Measurements from ENCODE around the gene RSPH1. TPM values are rescaled to one million over a fixed set of nuclear protein-coding genes. Genes with fewer than 3 reads are reported as not detected.

RSPH1 gene
- total and polyA plus RNA-seq, 2 of the 8 experiments (the other 6 are each of a cell fraction or from before 2014, with no cell fraction given), result 0.24 TPM; not detected in 1

DNA sequence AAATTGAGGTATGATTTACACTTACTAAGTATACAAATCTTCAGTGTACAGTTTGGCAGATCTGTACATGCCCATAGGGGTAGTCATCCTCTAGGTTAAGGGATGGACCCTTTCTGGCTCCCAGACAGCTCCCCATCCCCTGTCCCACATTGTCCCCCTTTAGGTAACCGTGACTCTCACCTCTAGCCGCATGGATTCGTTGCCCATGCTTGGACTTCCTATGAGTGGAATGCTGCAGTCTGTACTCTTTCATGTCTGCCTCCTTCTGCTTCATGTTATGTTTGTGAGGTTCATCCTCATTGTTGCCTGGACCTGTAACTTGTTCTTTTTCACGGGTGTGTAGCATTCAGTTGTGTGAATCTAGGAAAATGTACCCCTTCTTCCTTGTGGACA is 37.9 kb upstream of the RSPH1 start:
- Histone ChIP-seq H3K79me2 (ENCODE audit: control insufficient read depth in 1 of 2, insufficient read depth in 2 of 2, low read length in 2 of 2) (no peaks in the 10 kb centered on the region; a peak in 1 of 4 replicates), H3K14ac (ENCODE audit: insufficient read length) (no peak overlapping the region), H3K56ac (replicated peaks; ENCODE audit: insufficient read length, low read depth, low read length) (no peak overlapping the region), H3K27ac (ENCODE audit: low read depth, low read length) (no peak overlapping the region), H4K8ac (ENCODE audit: extremely low read depth, insufficient read depth, low read length) (no peak overlapping the region), H3K23ac (ENCODE audit: insufficient read length) (no peak overlapping the region), H3K9me3 (ENCODE audit: insufficient read depth in 2 of 2, low read depth in 1 of 2, low read length in 1 of 2) (no peaks in the 10 kb centered on the region), H3K36me3 (ENCODE audit: control insufficient read depth in 2 of 4, insufficient read depth in 4 of 4, low read length in 3 of 4) (peaks cover 0 to 6% (median under 1%) of the 10 kb centered on the region in 4 experiments; a peak in 4 of 8 replicates), H3K9ac (replicated peaks in 1 of 4; ENCODE audit: extremely low read depth in 1 of 4, low read depth in 3 of 4, low read length in 3 of 4) (no peak overlapping the region), H2BK15ac (ENCODE audit: low read length) (no peak overlapping the region), H2BK20ac (ENCODE audit: low read length) (no peak overlapping the region), H2BK12ac (ENCODE audit: low read depth, low read length) (no peak overlapping the region), H3K4ac (replicated peaks; ENCODE audit: insufficient read length, low read depth, low read length) (no peak overlapping the region), H4K91ac (replicated peaks; ENCODE audit: insufficient read length, low read length) (no peak overlapping the region), H4K5ac (ENCODE audit: insufficient read length, low read depth, low read length) (no peak overlapping the region), H2AFZ (ENCODE audit: low read length) (no peak overlapping the region), H4K20me1 (replicated peaks in 1 of 2; ENCODE audit: control insufficient read depth in 1 of 2, insufficient read depth in 2 of 2, low read length in 2 of 2) (peaks cover 2 to 5% of the 10 kb centered on the region in 2 experiments), H3K4me1 (replicated peaks in 1 of 4; ENCODE audit: control insufficient read depth in 3 of 4, insufficient read depth in 4 of 4, low read length in 3 of 4) (peaks cover 0 to 7% (median 1%) of the 10 kb centered on the region in 4 experiments; a peak in 1 of 7 replicates), H2AK5ac (ENCODE audit: low read depth, low read length) (no peak overlapping the region), H2BK120ac (replicated peaks; ENCODE audit: low read depth, low read length) (no peak overlapping the region), H3K23me2 (ENCODE audit: low read depth, low read length) (no peaks in the 10 kb centered on the region), H3K79me1 (ENCODE audit: low read depth, low read length) (no peaks in the 10 kb centered on the region; the same call in 1 of the 2 replicates), H3K27me3 (replicated peaks in 1 of 4; ENCODE audit: control insufficient read depth in 3 of 4, extremely low read depth in 1 of 4, insufficient read depth in 3 of 4, low read length in 3 of 4) (no peaks in the 10 kb centered on the region), H3K18ac (ENCODE audit: extremely low read depth, low read length) (no peak overlapping the region), H3K4me3 (ENCODE audit: extremely low read depth in 1 of 4, insufficient read depth in 2 of 4, low read depth in 3 of 4, low read length in 4 of 4) (no peak overlapping the region), H3K4me2 (ENCODE audit: insufficient read depth in 1 of 2, low read depth in 2 of 2, low read length in 2 of 2) (no peak overlapping the region), H2BK5ac (ENCODE audit: low read depth, low read length) (no peak overlapping the region)
- ChIA-PET CTCF (ENCODE audit: partially characterized antibody) (interaction anchor here (0.5 to 1.2 kb wide), 2 partner anchors 133 to 239 kb away, joined by 3 read pairs; no protein-coding TSS in a partner anchor), POLR2A (ENCODE audit: partially characterized antibody) (no interaction called here)
- FAIRE-seq, result no peak
- no peak for DNase-seq (ENCODE audit: low read depth in 1 of 2, low spot score in 2 of 2)
- WGBS, 2 experiments (ENCODE audit: extremely low coverage in 1 of 2, insufficient coverage in 1 of 2, insufficient read length in 1 of 2, insufficient replicate concordance in 2 of 2, low coverage in 1 of 2, low lambda C conversion rate in 2 of 2, missing lambda C conversion rate in 1 of 2), result 93% methylated on average over 4 of the region's 4 CpGs; no CpG with 5 or more reads in 1 of the 2 experiments
- TF ChIP-seq JUN (IDR thresholded peaks at IDR 0.05; ENCODE audit: low read depth, low read length) (no peak), GABPA (IDR thresholded peaks at IDR 0.05; ENCODE audit: borderline replicate concordance, insufficient read depth, low read length) (no peak), CREB1 (IDR thresholded peaks at IDR 0.05) (no peak), JUND (IDR thresholded peaks at IDR 0.05; ENCODE audit: low read length) (no peak), BACH1 (IDR thresholded peaks at IDR 0.05; ENCODE audit: low read length) (no peak), CTCF (IDR thresholded peaks at IDR 0.05; ENCODE audit: control extremely low read depth in 1 of 3, insufficient read depth in 1 of 3, low read depth in 1 of 3, low read length in 3 of 3) (no peak), HDAC2 (IDR thresholded peaks at IDR 0.05; ENCODE audit: borderline replicate concordance in 1 of 2, low read depth in 2 of 2, low read length in 2 of 2) (no peak), TAF7 (optimal IDR thresholded peaks at IDR 0.05; ENCODE audit: borderline replicate concordance, low read depth, low read length) (no peak), PHF8 (conservative IDR thresholded peaks at IDR 0.05; ENCODE audit: low read depth, low read length) (no peak), TAF1 (IDR thresholded peaks at IDR 0.05; ENCODE audit: low read depth, low read length) (no peak), TBP (IDR thresholded peaks at IDR 0.05; ENCODE audit: low read depth, low read length) (no peak)

All from H1 (cell line).